ENCODE data around the gene PRSS22.

PRSS22 gene

GRCh38 chr16:2803545-2804195, 54.3 kb downstream of the PRSS22 start:
- no peak for TF ChIP-seq CTCF (IDR thresholded peaks at IDR 0.05; ENCODE audit: low read depth, low read length)
- no peak for DNase-seq (ENCODE audit: low read depth in 2 of 2)
- no peak overlapping the region for H3K4me3 ChIP-seq (replicated peaks in 1 of 2; ENCODE audit: low read depth in 2 of 2, low read length in 2 of 2)
